ENCODE data around the gene ABHD16A. TPM values are rescaled to one million over a fixed set of nuclear protein-coding genes. Genes with fewer than 3 reads are reported as not detected.

Gene ABHD16A
- total and polyA plus RNA-seq, 3 experiments from 2014 or later = 37.0 to 45.5 (median 41.0) TPM

GRCh38 chr6:31729979-31730630 is 27.0 kb upstream of the ABHD16A start:
- Mint-ChIP-seq H3K4me3 (peak overlapping the region; percentile 89 to 99 (median 95)), H3K9me3 (no peaks in the 10 kb centered on the region), H3K36me3 (peaks cover 0 to 62% (median 8%) of the 10 kb centered on the region in 3 donors), H3K4me1 (peaks cover 37 to 53% (median 44%) of the 10 kb centered on the region in 3 donors), H3K27ac (peak overlapping the region; percentile 80 to 96 (median 92)), H3K27me3 (no peaks in the 10 kb centered on the region)
- ChIA-PET POLR2A (interaction anchor here (0.7 to 2.1 kb wide), 14 partner anchors 8 to 183 kb away, joined by 3 to 9 read pairs (median 4); partner anchors contain the start of genes HSPA1B, LSM2, MSH5 and NFKBIL1), CTCF (interaction anchor here (0.9 to 9.6 kb wide), 28 partner anchors 9 to 168 kb away, joined by 3 to 71 read pairs (median 4); partner anchors contain the start of genes EHMT2, GPANK1, HSPA1A and HSPA1B)
- H3K27me3 ChIP-seq (ENCODE audit: insufficient read depth, low read length, poor library complexity, severe bottlenecking) = no peaks in the 10 kb centered on the region
- H3K36me3 ChIP-seq (ENCODE audit: insufficient read depth, low read length) = peaks cover 28% of the 10 kb centered on the region
- DNase-seq = peak; percentile 64 to 82 (median 74)
- H3K9me3 ChIP-seq (ENCODE audit: low read length) = no peaks in the 10 kb centered on the region
- peak overlapping the region; percentile 81 for H3K4me3 ChIP-seq (ENCODE audit: low read length)
- peak overlapping the region; percentile 64 for H3K27ac ChIP-seq (ENCODE audit: low read depth, low read length)
- H3K4me1 ChIP-seq (ENCODE audit: insufficient read depth, low read length) = peaks cover 52% of the 10 kb centered on the region

- H3K4me1 Mint-ChIP-seq = peaks cover 37 to 48% (median 44%) of the 10 kb centered on the region in 3 donors
- Histone ChIP-seq H3K36me3 (ENCODE audit: insufficient read depth, low read length) (peaks cover 28% of the 10 kb centered on the region), H3K4me1 (ENCODE audit: insufficient read depth, low read length) (peaks cover 48% of the 10 kb centered on the region), H3K27ac (ENCODE audit: low read depth, low read length) (peak overlapping the region; percentile 64), H3K27me3 (ENCODE audit: insufficient read depth, low read length, poor library complexity, severe bottlenecking) (no peaks in the 10 kb centered on the region), H3K9me3 (ENCODE audit: low read length) (no peaks in the 10 kb centered on the region), H3K4me3 (ENCODE audit: low read length) (peak overlapping the region; percentile 81)
- DNase-seq = peak; percentile 72 to 85 (median 72)
- no peaks in the 10 kb centered on the region for H3K9me3 Mint-ChIP-seq
- POLR2A ChIA-PET = interaction anchor here (0.7 to 2.1 kb wide), 8 partner anchors 8 to 182 kb away, joined by 3 to 9 read pairs (median 4); partner anchors contain the start of genes LSM2 and NFKBIL1
- H3K36me3 Mint-ChIP-seq = peaks cover 0 to 57% (median 8%) of the 10 kb centered on the region in 3 donors
- CTCF ChIA-PET = interaction anchor here (0.9 to 9.6 kb wide), 27 partner anchors 9 to 168 kb away, joined by 3 to 71 read pairs (median 5); partner anchors contain the start of genes EHMT2, GPANK1, HSPA1A and HSPA1B
- peak overlapping the region; percentile 80 to 96 (median 94) for H3K27ac Mint-ChIP-seq
- peak overlapping the region; percentile 89 to 99 (median 95) for H3K4me3 Mint-ChIP-seq
- H3K27me3 Mint-ChIP-seq = no peaks in the 10 kb centered on the region
Measured at GRCh38 chr6:31729515-31729978, 26.4 kb upstream of the ABHD16A start.

- no peaks in the 10 kb centered on the region for H3K27me3 ChIP-seq (ENCODE audit: insufficient read depth, low read length, poor library complexity, severe bottlenecking)
Measured at GRCh38 chr6:31728767-31729514, 25.8 kb upstream of the ABHD16A start, which contains the start of gene DDAH2. Gene DDAH2 (minus strand): TSS chr6:31729299. CDS start chr6:31729161, 138 bp downstream.

GRCh38 chr6:31727717-31728671 is 24.9 kb upstream of the ABHD16A start:
- Mint-ChIP-seq H3K27me3 (no peaks in the 10 kb centered on the region), H3K4me1 (peaks cover 24 to 41% (median 29%) of the 10 kb centered on the region in 3 donors), H3K9me3 (no peaks in the 10 kb centered on the region), H3K27ac (peak overlapping the region in 7 of 8 donors; percentile 53 to 87 (median 66)), H3K36me3 (peaks cover 0 to 41% (median 8%) of the 10 kb centered on the region in 3 donors), H3K4me3 (peak overlapping the region; percentile 32 to 99 (median 72))
- Histone ChIP-seq H3K27me3 (ENCODE audit: insufficient read depth, low read length, poor library complexity, severe bottlenecking) (no peaks in the 10 kb centered on the region), H3K4me3 (ENCODE audit: low read length) (no peak overlapping the region), H3K36me3 (ENCODE audit: insufficient read depth, low read length) (peaks cover 15% of the 10 kb centered on the region), H3K27ac (ENCODE audit: low read depth, low read length) (peak overlapping the region; percentile 64), H3K4me1 (ENCODE audit: insufficient read depth, low read length) (peaks cover 34% of the 10 kb centered on the region), H3K9me3 (ENCODE audit: low read length) (no peaks in the 10 kb centered on the region)
- POLR2A ChIA-PET = interaction anchor here (0.6 to 2.0 kb wide), 2 partner anchors 24 to 102 kb away, joined by 3 to 8 read pairs; no protein-coding TSS in a partner anchor
- DNase-seq = peak in 1 of 5 donors; percentile 5
- CTCF ChIA-PET = interaction anchor here (0.7 to 9.6 kb wide), 11 partner anchors 11 to 135 kb away, joined by 3 to 71 read pairs (median 10); partner anchors contain the start of genes LSM2, MSH5 and VARS1

More at GRCh38 chr6:31728767-31729514, 25.8 kb upstream of the ABHD16A start, which contains the start of gene DDAH2:
- peak within 1 kb of the TSS; percentile 64 for H3K27ac ChIP-seq (ENCODE audit: low read depth, low read length)
- H3K4me3 Mint-ChIP-seq = peak within 1 kb of the TSS; percentile 89 to 99 (median 95)
- no peaks in the 10 kb centered on the region for H3K27me3 Mint-ChIP-seq
- H3K9me3 Mint-ChIP-seq = no peaks in the 10 kb centered on the region
- peaks cover 24% of the 10 kb centered on the region for H3K36me3 ChIP-seq (ENCODE audit: insufficient read depth, low read length)
- peak within 1 kb of the TSS; percentile 80 to 96 (median 94) for H3K27ac Mint-ChIP-seq
- DNase-seq = no peak
- H3K4me1 Mint-ChIP-seq = peaks cover 32 to 46% (median 38%) of the 10 kb centered on the region in 3 donors
- CTCF ChIA-PET = interaction anchor here (0.8 to 9.6 kb wide), 26 partner anchors 10 to 169 kb away, joined by 3 to 71 read pairs (median 5); partner anchors contain the start of genes EHMT2, GPANK1, HSPA1A and HSPA1B
- H3K9me3 ChIP-seq (ENCODE audit: low read length) = no peaks in the 10 kb centered on the region
- peak within 1 kb of the TSS; percentile 81 for H3K4me3 ChIP-seq (ENCODE audit: low read length)
- peaks cover 0 to 51% (median 8%) of the 10 kb centered on the region in 3 donors for H3K36me3 Mint-ChIP-seq
- POLR2A ChIA-PET = interaction anchor here (0.8 to 2.1 kb wide), 6 partner anchors 9 to 182 kb away, joined by 3 to 9 read pairs (median 5); partner anchors contain the start of genes LSM2 and NFKBIL1
- H3K4me1 ChIP-seq (ENCODE audit: insufficient read depth, low read length) = peaks cover 42% of the 10 kb centered on the region

- no peaks in the 10 kb centered on the region for H3K27me3 ChIP-seq (ENCODE audit: insufficient read depth, low read length, poor library complexity, severe bottlenecking)
- peaks cover 34% of the 10 kb centered on the region for H3K4me1 ChIP-seq (ENCODE audit: insufficient read depth, low read length)
- no peaks in the 10 kb centered on the region for H3K9me3 ChIP-seq (ENCODE audit: low read length)
- CTCF ChIA-PET = interaction anchor here (0.7 to 9.6 kb wide), 2 partner anchors 104 to 136 kb away, joined by 3 to 71 read pairs; no protein-coding TSS in a partner anchor
- Mint-ChIP-seq H3K4me3 (peak overlapping the region in 6 of 7 donors; percentile 32 to 72 (median 70)), H3K9me3 (no peaks in the 10 kb centered on the region), H3K27me3 (no peaks in the 10 kb centered on the region), H3K27ac (peak overlapping the region in 7 of 8 donors; percentile 53 to 87 (median 66)), H3K36me3 (peaks cover 0 to 36% (median 6%) of the 10 kb centered on the region in 3 donors), H3K4me1 (peaks cover 24 to 39% (median 28%) of the 10 kb centered on the region in 3 donors)
- no peak overlapping the region for H3K4me3 ChIP-seq (ENCODE audit: low read length)
- H3K36me3 ChIP-seq (ENCODE audit: insufficient read depth, low read length) = peaks cover 12% of the 10 kb centered on the region
- DNase-seq = no peak
- POLR2A ChIA-PET = interaction anchor here (0.6 kb wide), 1 partner anchor 23 kb away, joined by 3 read pairs; no protein-coding TSS in a partner anchor
- H3K27ac ChIP-seq (ENCODE audit: low read depth, low read length) = peak overlapping the region; percentile 64
Measured at GRCh38 chr6:31727034-31727716, 24.1 kb upstream of the ABHD16A start.

DNA sequence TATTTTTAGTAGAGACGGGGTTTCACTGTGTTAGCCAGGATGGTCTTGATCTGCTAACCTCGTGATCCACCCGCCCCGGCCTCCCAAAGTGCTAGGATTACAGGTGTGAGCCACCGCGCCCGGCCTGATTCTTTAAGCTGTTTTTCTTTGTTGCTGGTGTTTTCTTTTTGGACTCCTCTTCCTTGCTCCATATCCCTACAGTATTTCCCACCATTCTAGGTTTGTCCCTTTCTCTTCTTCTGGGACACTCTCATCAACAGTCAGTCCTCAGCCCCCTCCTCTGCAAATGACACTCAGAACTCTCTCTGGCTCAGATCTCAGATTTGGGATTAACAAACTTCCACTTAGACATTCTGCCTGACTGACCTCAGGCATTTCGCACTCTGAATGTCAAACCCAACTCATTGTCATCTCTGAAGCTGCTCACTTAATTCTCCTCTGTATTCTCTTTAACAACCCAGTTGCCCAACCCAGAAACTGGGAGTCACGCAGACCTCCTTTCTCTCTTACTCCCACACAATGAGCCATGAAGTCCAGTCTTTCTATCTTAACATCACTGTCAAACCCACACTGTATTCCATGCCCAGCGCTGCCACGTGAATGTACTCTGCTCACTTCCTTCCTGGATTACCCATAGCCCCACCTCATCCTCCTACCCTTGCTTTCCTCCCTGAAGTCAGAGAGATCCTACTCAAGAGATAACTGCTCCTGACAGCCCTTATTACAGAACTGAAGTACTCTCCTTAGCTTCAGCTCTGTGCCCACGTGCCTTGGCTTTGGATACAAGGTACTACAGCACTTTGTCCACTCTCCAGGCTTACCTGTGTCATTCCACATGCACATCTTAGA is 22.6 kb upstream of the ABHD16A start:
- CTCF ChIA-PET = interaction anchor here (0.9 to 1.4 kb wide), 2 partner anchors 12 to 44 kb away, joined by 3 to 5 read pairs; no protein-coding TSS in a partner anchor
- DNase-seq = no peak

More for the DNA sequence above, 22.6 kb upstream of the ABHD16A start:
- H3K9me3 Mint-ChIP-seq = no peaks in the 10 kb centered on the region
- H3K27ac ChIP-seq (ENCODE audit: low read depth, low read length) = no peak overlapping the region
- H3K4me1 ChIP-seq (ENCODE audit: insufficient read depth, low read length) = peaks cover 34% of the 10 kb centered on the region
- peaks cover 24 to 35% (median 28%) of the 10 kb centered on the region in 3 donors for H3K4me1 Mint-ChIP-seq
- peak overlapping the region in 5 of 8 donors; percentile 0 to 43 (median 19) for H3K27ac Mint-ChIP-seq
- H3K4me3 Mint-ChIP-seq = peak overlapping the region in 1 of 7 donors; percentile 18
- H3K27me3 ChIP-seq (ENCODE audit: insufficient read depth, low read length, poor library complexity, severe bottlenecking) = no peaks in the 10 kb centered on the region
- H3K36me3 ChIP-seq (ENCODE audit: insufficient read depth, low read length) = peaks cover 4% of the 10 kb centered on the region
- H3K27me3 Mint-ChIP-seq = no peaks in the 10 kb centered on the region
- peaks cover 0 to 23% (median 5%) of the 10 kb centered on the region in 3 donors for H3K36me3 Mint-ChIP-seq
- no peaks in the 10 kb centered on the region for H3K9me3 ChIP-seq (ENCODE audit: low read length)
- no peak overlapping the region for H3K4me3 ChIP-seq (ENCODE audit: low read length)
- POLR2A ChIA-PET = interaction anchor here (0.9 to 1.4 kb wide), 2 partner anchors 9 to 21 kb away, joined by 3 to 6 read pairs; no protein-coding TSS in a partner anchor

Measured in CD8-positive, alpha-beta memory T cell (primary cell).